ENCODE results near the gene TEX38.
"Not testable (repeated sequence)": the region's sequence is repeated elsewhere in the genome, so short reads cannot be mapped to it uniquely, and the experiment has no call there.

TEX38 gene

DNA sequence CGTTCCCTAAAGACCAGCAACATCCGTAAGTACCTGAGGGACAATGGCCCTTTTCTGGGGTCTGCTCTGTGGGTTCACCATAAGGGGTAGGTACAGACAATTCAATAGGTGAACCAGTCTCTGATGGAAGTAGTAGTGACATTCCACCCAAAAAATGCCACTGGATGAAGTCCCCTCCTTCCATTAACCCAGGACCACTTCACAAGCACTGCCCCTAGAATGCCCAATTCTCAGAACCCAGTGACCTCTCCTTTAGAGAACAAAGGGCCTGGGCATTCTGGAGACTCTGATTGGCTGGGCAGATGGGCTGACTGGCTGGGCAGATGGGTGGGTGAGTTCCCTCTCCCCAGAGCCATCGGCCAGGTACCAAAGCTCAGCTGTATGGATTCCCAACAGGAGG, at the start of gene TEX38:
Gene TEX38 (plus strand): TSS at position 301 of the 400 bp plus-strand sequence. CDS start 81 bp downstream, at position 382.
- no peak for DNase-seq

DNA sequence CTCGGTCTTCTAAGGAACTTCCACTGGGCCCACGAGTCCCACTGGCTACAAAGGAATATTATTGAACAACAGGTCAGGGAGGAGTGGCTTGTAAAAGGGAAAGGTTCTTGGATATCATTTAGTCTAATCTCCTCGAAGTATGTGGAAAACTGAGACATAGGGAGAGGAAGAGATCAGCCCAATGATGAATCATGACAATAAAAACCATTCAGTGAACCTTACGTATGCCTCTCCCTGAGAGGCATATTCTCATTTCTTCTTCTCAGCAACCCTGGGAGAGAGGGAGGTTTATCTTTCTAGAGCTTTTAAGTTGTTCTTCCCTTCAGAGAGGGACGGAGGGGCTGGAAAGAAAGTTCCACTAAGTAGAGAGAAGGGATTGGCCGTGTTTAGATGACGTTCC, 49.7 kb upstream of the TEX38 start:
- no peak for DNase-seq

DNA sequence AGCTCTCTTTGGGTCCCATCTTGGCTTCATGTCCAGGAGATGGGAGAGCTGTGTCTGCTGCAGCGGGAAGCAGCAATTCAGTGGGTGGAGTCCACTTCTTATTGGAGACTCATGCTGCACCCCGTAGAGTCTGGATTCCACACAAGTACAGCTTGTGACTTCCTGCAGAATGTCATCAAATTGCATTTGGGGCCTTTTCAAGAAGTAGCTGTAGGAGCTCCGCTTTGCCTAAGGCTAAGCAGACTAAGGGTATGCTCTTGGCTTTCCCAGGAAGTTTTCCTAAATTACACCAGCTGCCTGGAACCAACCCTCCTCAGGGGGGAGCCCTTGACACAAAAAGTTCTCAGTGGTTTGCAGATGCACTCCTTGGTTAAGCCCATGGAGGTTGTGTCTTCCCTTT, 49.3 kb upstream of the TEX38 start:
- DNase-seq, result peak; percentile 50

DNA sequence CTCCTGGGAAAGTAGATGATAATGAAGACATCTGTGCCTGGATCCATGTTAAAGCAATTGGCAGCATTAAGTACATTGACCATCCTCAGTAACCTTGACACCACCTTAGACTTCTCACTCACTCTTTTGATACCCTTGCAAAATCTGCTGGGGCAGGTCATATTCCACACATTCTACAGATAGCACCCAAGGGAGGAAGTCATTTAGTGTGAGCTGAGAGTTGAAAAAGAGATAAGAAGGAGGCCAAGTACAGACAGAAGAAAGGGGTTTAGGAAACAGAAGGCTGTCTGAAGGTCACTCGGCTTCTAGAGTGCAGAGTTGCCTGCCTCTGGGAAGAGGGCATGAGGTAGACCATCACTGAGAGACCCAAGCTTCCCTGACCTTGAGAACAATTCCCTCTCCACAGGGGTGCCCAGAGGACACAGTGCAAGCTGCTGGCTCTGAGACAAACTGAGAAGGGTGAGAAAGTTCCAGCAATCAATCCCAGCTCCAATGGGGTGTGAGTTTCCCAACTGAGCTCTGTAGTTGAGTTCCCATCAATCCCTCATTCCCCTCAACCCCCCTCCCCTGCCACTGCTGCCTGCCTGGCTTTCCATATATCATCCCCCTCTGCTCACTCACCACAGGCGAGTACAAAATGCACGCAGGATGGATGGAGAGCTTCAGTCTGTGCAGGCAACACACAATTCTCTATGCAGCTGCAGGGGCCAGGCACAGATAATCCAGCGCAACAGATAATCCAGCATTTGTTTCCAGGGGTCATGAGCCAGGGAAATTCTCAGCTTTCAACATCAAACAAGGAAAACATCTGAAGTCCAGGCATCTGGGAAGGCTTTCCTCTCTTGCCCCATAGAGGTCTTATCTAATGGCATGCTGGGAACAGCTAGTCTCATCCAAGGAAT, 47.7 kb upstream of the TEX38 start:
- no peak for DNase-seq

DNA sequence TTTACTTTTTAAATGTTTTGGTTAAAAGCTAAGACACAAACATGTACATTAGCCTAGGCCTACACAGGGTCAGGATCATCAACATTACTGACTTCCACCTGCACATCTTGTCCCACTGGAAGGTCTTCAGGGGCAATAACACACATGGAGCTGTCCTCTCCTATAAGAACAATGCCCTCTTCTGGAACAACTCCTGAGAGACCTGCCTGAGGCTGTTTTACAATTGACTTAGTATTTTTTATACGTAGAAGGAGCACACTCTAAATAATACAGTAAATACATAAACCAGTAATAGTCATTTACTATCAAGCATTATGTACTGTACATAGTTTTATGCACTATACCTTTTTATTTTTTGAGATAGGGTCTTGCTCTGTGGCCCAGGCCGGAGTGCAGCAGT, 40.9 kb upstream of the TEX38 start:
- no peak for DNase-seq

DNA sequence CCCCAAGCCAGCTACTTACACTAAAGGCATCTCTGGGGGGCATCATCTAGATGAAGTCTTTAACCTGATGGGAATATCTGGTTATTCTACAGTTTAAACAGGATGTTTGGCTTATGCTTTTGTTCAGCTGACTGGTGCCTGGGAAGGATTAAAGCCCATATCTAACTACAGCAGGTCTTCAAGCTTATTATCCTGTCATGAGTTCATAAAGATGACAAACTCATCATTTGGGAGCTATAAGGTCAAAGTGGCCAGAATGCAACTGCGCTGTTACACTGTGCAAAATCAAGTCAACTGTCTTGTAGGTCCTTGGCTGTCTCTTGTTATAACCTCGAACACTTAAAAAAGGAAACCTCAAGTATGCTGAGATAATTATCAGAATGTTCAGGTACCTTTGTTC, 36.4 kb upstream of the TEX38 start:
- no peak for DNase-seq

DNA sequence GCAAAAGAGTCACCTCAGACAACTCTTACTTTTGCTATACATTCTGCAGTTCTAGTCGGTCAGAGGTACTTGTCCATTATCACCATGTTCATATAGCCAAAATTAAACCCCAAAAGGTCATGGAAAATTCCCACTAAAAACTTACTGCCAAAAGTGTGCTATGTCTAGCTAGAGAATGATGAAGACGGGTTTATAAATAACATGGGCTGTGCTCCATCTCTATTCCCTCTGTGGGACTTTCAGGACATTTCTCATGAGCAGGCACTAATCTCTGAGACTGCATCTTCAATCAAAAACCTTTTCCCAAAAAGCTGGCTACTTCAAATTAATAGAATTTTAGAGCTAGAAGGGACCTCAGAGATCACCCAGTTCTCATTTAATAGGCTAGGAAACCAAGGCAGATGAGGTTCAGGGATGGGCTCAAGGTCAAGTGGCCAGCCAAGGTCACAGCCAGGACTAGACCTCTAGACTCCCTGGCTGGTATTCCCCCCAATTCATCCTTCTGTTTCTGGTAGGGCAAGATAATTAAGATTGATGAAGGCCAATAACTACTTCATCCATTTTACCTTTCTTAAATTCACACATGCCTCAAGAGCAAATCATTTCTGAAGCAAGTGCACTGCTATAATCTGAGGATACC, 34.1 kb upstream of the TEX38 start:
- no peak for DNase-seq

DNA sequence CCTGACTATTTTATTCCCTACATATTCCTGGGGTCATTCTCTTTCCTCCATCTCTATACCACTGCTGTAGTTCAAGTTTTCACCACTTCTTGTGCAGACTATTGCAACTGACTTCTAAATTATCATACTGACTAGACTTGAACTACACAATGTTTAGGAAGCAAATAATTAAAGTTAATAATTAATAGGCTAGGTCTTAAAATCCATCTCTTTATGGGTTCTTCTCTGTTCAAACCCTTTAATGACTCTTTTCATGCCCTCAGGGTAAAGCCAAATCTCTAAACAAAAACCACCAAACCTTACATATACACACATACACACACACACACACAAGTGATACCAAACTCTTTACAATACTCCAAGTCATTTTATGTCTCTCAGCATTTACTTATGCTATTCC, 32.7 kb upstream of the TEX38 start:
- DNase-seq, result no peak

DNA sequence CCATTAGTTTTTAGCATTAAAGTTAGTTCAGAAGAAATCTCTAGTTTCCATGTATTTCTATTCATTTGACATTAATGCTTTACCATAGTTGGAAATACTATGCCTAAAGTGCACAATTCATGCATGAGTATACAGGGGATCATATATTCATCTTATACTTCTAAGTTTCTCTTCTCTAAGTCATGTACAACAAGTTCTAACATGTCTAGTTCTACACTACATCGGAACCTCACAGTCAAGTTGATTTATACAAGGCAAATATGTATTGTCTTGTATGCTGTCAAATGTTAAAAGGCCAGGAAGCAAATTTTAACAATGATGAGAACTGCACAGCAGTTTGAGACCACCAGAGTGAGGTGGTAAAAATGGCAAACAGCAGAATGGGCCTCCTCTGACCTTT, 32.1 kb upstream of the TEX38 start:
- DNase-seq, result no peak

DNA sequence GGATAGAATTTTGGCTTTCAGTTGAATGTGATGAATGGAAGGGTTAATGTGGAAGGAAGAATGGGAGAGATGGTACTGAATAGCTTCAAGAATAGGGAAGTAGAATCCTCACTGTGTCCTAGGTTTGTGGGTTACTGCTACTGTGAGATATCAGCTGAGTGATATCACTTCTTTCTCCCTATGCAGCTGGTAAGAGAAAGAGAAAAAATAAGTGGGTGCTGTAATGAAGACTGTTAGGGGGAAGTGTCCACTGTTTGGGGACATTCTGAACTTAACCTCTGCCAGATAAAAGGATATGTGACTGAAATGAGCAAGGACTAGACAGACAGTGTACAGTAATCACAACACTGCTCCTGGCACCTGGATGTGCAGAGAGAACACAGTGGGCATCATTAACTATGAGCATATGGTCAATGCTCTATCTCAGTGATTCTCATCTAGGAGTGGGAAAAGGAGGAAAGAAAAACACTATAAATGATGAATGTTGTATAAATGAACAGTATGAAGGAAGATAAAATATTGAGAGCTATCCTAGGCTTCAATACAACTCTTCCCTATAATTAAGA, 29.5 kb upstream of the TEX38 start:
- DNase-seq, result no peak

DNA sequence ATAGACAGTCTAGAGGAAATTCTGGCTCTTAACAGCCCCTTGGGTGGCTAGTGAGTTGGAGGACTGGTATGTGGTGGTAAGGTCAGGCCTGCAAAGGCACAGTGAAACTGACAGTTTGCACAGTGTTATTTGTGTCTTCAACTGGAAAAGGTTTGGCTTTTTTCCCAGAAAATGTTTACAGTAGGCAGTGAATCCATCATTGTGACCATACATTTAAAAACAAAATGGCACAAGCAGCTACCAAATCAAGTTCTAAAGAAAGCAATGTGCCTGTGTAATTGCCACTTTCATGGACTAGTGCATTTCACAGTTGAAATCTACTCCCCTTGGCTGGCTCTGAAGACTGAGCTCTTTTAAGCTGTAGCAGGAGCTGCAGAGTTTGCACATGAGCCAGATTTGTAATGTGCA, 28.3 kb upstream of the TEX38 start:
- DNase-seq, result peak; percentile 98

DNA sequence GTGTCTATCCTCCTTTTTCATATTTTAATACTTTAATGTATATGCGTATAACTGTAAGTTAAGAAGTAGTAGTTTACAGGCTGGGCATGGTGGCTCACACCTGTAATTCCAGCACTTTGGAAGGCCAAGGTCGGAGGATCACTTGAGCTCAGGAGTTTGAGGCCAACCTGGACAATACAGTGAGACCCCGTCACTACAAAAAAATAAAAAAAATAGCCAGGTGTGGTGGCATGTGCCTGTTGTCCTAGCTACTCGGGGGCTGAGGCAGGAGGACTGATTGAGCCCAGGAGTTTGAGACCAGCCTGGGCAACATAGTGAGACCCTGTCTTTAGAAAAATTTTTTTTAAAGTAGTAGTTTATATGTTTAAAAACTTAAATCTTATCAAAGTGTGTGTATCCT, 25.8 kb upstream of the TEX38 start:
- DNase-seq, result no peak

DNA sequence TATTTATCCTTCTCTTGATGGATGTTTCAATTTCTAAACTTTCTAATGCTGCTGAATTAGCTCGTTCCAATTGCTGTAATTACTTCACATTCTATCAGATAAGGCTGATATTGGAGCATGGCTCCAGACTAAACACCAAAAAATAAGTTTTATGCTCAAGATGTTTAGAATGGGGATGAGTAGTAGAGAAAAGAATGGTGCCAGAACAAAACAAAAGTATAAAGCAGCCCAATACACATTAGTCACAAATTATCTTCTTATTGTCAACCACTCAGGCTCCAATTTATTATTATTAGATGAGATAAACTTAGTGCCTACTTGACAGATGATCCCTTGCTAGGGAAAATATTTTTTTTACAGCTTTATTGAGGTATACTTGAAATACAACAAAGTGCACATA, 25.3 kb upstream of the TEX38 start:
- no peak for DNase-seq

DNA sequence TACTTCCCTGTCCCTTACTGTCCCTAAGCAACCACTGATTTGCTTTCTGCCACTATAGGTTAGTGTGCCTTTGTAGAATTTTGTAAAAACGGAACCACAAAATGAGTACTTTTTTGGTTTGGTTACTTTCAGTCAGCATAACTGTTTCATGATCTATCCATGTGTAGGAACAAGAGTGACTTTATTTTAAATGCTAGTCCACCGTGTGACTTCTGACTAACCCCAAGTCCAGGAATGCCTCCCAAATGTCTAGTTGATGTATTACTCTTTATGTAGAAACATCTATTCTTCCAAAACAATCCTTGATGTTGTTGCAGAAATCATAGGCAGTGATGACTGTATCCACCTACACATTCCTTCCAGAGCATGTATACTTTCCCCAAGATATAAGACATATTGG, 24.8 kb upstream of the TEX38 start:
- DNase-seq, result no peak

DNA sequence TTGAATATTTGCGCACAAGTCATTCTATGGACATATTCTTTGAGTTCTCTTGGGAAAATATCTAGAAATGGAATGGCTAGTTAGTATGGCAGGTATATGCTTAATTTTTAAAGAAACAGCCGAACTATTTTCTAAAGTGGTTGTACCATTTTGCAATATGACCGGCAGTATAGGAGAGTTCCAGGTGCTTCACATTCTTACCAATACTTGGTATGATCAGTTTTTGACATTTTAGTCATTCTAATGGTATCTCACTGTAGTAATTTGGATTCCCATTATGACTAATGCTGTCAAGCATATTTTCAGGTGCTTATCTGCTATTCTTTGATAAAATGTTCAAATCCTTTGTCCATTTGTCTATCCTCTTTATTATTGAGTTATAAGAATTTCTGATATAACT, 24.0 kb upstream of the TEX38 start:
- no peak for DNase-seq

DNA sequence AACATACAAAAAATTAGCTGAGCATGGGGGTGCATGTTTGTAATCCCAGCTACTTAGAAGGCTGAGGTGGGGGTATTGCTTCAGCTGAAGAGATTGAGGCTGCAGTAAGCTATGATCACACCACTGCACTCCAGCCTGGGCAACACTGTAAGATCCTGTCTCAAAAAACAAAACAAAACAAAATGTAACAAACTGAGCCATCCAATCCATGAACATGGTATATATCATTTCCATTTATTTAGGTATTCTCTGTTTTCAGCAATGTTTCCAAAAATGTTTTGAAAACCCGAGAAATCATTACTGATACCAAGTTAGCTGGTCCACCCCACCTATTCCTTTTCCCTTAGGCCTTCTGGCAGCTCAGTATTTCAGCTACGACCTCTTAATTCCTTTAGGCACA, 21.9 kb upstream of the TEX38 start:
- DNase-seq, result no peak

DNA sequence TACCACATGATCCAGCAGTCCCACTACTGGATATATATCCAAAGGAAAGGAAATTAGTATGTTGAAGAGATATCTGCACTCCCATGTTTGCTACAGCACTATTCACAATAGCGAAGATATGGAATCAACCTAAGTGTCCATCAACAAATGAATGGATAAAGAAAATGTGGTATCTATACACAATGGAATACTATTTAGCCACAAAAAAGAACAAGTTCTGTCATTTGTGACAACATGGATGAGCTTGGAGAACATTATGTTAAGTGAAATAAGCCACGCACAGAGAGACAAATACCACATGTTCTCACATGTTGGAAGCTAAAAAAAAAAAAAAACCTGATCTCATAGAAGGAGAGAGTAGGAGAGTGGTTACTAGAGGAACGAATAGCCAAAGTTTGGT, 21.2 kb upstream of the TEX38 start:
- no peak for DNase-seq

DNA sequence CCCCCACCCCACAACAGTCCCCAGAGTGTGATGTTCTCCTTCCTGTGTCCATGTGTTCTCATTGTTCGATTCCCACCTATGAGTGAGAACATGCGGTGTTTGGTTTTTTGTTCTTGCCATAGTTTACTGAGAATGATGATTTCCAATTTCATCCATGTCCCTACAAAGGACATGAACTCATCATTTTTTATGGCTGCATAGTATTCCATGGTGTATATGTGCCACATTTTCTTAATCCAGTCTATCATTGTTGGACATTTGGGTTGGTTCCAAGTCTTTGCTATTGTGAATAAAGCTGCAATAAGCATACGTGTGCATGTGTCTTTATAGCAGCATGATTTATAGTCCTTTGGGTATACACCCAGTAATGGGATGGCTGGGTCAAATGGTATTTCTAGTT, 20.5 kb upstream of the TEX38 start:
- not testable (repeated sequence) for DNase-seq

DNA sequence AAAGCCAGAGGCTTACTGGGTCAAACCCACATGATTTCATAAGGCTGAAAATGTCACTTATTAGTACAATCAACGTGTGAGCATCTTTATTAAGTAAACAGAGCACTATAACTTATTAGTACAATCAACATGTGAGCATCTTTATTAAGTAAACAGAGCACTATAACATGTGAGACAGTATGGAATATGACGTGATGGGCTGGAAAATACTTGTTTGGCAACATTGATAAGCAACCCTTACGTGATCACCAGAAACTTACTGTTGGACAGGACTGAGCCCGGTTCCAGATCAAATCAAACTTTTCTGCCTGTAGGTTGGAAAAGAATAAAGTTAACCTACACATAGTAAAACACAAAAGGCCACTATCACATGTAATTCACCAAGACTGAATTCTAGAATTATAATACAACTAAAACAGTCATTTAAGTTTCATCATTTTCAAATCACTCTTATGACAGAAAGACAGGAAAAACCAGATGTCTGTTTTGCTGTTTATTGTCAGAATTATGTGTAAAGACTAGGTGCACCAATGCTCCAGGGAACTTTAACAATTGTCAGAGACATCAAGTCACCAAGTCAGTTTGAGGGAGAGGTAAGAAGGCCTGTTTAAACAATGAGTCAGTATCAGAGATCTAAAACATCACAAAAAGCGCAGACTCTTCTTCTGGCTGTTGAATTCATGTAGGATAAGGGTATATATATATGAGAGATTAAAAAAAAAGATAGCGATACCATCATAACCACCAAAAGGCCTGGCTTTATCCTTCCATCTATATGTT, 19.1 kb upstream of the TEX38 start:
- DNase-seq, result no peak

DNA sequence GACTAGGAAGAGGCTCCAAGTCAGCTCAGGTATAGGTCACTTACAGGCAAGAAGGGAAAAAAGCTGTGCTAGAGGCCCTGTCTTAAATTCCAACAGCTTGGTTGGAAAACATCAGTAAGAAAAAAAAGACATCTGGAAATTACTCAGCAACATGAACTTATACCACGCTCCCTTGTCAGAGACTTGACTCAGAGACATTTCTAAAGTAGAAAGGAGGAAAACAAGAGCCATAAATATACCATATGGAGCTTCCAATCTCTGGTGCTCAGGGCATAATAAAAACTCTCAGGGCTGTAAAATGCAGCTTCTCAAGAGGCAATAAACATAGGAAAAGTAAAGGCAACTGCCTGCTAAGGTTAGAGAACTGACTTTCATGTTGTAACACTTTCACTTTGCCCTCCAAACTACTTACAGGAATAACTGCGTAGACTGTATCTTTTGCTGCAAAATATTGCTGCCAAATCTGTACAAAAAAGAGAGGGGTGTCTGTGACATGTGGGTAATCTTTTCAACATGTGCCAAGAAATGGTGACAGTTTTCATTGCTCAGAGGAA, 18.2 kb upstream of the TEX38 start:
- no peak for DNase-seq

DNA sequence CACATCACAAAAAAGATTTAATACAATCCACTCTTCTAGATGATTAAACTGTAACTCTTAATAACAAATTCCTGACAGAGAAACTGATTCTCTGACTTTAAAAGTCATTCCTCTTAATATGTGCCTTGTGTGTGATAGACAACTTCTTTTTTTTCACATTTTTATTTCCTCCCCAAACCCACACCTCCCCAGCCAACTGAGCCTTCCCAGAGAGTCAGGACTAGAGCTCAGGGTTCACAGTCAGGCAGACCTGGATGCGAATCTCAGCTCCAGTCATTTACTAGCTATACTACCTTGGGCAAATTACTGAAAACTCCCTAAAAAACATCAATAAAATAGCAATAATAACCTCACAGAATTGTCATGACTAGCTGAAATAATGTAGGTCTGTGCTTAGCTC, 17.6 kb upstream of the TEX38 start:
- no peak for DNase-seq

DNA sequence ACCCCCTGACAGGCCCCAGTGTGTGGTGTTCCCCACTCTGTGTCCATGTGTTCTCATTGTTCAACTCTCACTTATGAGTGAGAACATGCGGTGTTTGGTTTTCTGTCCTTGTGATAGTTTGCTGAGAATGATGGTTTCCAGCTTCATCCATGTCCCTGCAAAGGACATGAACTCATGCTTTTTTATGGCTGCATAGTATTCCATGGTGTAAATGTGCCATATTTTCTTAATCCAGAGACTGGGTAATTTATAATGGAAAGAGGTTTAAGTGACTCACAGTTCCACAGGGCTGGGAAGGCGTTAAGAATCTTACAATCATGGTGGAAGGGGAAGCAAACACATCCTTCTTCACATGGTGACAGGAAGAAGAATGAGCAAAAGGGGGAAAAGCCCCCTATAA, 17.0 kb upstream of the TEX38 start:
- DNase-seq, result not testable (repeated sequence)

DNA sequence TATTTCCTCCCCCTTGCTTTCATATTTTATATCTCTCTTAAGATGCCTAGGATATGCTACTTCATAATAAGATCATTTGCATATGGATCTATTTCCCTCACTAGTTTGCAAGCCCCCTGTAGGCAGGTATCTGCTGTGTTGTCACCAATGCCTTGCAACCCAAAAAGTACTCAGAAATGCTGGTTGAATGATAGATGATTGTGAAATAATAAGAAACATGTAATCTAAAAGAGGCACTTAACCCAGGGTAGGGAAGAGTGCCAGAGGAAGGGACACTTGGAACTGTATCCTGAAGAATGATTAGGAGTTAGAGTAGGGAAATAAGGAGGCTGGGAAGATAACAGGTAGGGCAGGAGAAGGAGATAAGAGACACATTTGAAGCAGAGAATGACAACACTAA, 15.8 kb upstream of the TEX38 start:
- DNase-seq, result no peak

Data from NCI-H1105 treated with DMSO at 0.1 percent for 48 hours (cell line).